A673 (cell line): ENCODE results near the gene BABAM1. TPM values are rescaled to one million over a fixed set of nuclear protein-coding genes. Genes with fewer than 3 reads are reported as not detected.

Experiments
- BruUV-seq: library from RNA; stranded (reverse); fragments of 400-500 nt; replicated peaks from 2 replicates; lab custom pipeline; 2021; lab: Mats Ljungman, UMichigan
- CTCF ChIA-PET: fragments of 300-600 bp; sonication (Branson Sonifier 250); formaldehyde crosslinking; loops from one replicate; lab custom pipeline; 2022; ENCODE audit warnings: antibody characterized with exemption; lab: Charles Lee
- POLR2A ChIA-PET: fragments of 300-600 bp; sonication (Branson Sonifier 250); formaldehyde crosslinking; loops from one replicate; lab custom pipeline; 2022; ENCODE audit warnings: antibody characterized with exemption; ENCODE audit not compliant: low non-redundant PET; lab: Charles Lee
- DNase-seq: peaks from one replicate; pipeline ENCODE4 v3.0.0-alpha.2; 2015; ENCODE audit warnings: low spot score
- H3K27ac ChIP-seq: fragments of 200-600 bp; sonication (generic); 2 replicates; pipeline ENCODE4 v1.5.1; 2016; ENCODE audit warnings: mixed run types, low read depth, mild to moderate bottlenecking, mixed read lengths, antibody characterized with exemption, low read length; ENCODE audit not compliant: poor library complexity, severe bottlenecking
- H3K27me3 ChIP-seq: fragments of 200-600 bp; sonication (generic); replicated peaks from 2 replicates; pipeline ENCODE4 v1.6.1; 2017; ENCODE audit warnings: mixed run types, low read depth, mild to moderate bottlenecking, mixed read lengths, antibody characterized with exemption, low read length; ENCODE audit not compliant: insufficient read depth, poor library complexity
- H3K36me3 ChIP-seq: fragments of 200-600 bp; sonication (generic); 2 replicates; pipeline ENCODE4 v1.6.1; 2016; ENCODE audit warnings: mixed run types, mild to moderate bottlenecking, mixed read lengths, antibody characterized with exemption, low read length; ENCODE audit not compliant: insufficient read depth, poor library complexity, severe bottlenecking
- H3K4me1 ChIP-seq: fragments of 200-600 bp; sonication (generic); 2 replicates; pipeline ENCODE4 v1.6.1; 2017; ENCODE audit warnings: mixed run types, mild to moderate bottlenecking, mixed read lengths, antibody characterized with exemption, low read length; ENCODE audit not compliant: insufficient read depth, poor library complexity, severe bottlenecking
- H3K4me3 ChIP-seq: fragments of 200-600 bp; sonication (generic); 2 replicates; pipeline ENCODE4 v1.5.1; 2016; ENCODE audit warnings: low read depth, mixed run types, mild to moderate bottlenecking, mixed read lengths, low read length; ENCODE audit not compliant: poor library complexity, severe bottlenecking
- H3K9me3 ChIP-seq: fragments of 200-600 bp; sonication (generic); 2 replicates; pipeline ENCODE4 v1.6.1; 2016; ENCODE audit warnings: mixed run types, low read depth, mild to moderate bottlenecking, mixed read lengths, antibody characterized with exemption, low read length; ENCODE audit not compliant: poor library complexity, severe bottlenecking
- EZH2 ChIP-seq: fragments of 200-600 bp; sonication (generic); IDR thresholded peaks from 2 replicates; pipeline ENCODE4 v1.6.1; 2017; ENCODE audit warnings: borderline replicate concordance, low read depth, mild to moderate bottlenecking, mixed read lengths, antibody characterized with exemption, low read length; ENCODE audit not compliant: poor library complexity, severe bottlenecking
- intact Hi-C: fragments of 100-400 bp; cut with micrococcal nuclease; formaldehyde crosslinking; loops from one replicate; pipeline ENCODE4 v1.10.0; 2022; ENCODE audit not compliant: unreplicated experiment
- total RNA-seq: library from RNA; stranded (reverse); gene quantifications from 2 replicates; pipeline ENCODE4 v1.2.3, GENCODE V29; 2021
- TF ChIP-seq, protein P1 (sequence below): fragments of 300-800, 200-600 bp; sonication (generic); conservative IDR thresholded peaks from 2 replicates; pipeline ENCODE4 v1.5.1; 2017; ENCODE audit warnings: low read depth, mild to moderate bottlenecking, antibody characterized with exemption, low read length, moderate library complexity, mixed read lengths

Gene BABAM1
- total RNA-seq, 1 experiment from 2014 or later: 147 TPM

DNA sequence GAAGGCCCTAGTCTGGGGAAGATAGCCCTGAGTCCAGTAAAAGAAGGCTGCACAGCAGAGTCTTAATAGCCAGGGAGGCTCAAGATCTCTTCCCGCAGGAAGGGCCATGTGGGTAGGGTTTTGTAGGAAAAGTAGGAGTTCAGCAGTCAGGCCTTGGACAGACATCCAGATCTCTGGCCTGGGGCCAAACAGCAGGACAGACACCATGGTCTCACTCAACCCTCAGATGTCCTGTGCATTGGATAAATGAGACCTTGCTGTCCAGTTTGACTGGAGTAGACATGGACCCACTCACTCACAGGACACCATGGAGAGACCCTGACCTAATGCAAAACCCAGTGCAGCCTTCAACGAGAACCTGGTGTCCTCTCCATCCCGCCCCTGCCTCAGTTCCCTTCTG lies 37.4 kb upstream of the BABAM1 start:
- no TSS peak for BruUV-seq
- H3K36me3 ChIP-seq: peaks cover 15% of the 10 kb centered on the region
- peaks cover 12% of the 10 kb centered on the region for H3K4me1 ChIP-seq
- no peak overlapping the region for H3K4me3 ChIP-seq
- H3K27ac ChIP-seq: no peak overlapping the region
- CTCF ChIA-PET: no interaction called here
- H3K9me3 ChIP-seq: no peaks in the 10 kb centered on the region
- TF ChIP-seq EZH2: no peak
- TF ChIP-seq, protein P1, sequence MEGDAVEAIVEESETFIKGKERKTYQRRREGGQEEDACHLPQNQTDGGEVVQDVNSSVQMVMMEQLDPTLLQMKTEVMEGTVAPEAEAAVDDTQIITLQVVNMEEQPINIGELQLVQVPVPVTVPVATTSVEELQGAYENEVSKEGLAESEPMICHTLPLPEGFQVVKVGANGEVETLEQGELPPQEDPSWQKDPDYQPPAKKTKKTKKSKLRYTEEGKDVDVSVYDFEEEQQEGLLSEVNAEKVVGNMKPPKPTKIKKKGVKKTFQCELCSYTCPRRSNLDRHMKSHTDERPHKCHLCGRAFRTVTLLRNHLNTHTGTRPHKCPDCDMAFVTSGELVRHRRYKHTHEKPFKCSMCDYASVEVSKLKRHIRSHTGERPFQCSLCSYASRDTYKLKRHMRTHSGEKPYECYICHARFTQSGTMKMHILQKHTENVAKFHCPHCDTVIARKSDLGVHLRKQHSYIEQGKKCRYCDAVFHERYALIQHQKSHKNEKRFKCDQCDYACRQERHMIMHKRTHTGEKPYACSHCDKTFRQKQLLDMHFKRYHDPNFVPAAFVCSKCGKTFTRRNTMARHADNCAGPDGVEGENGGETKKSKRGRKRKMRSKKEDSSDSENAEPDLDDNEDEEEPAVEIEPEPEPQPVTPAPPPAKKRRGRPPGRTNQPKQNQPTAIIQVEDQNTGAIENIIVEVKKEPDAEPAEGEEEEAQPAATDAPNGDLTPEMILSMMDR: no peak
- no peaks in the 10 kb centered on the region for H3K27me3 ChIP-seq
- intact Hi-C loops: no loop called here
- no peak for DNase-seq
- POLR2A ChIA-PET: interaction anchor here (0.6 kb wide), 1 partner anchor 282 kb away, joined by 4 read pairs; no protein-coding TSS in a partner anchor

DNA sequence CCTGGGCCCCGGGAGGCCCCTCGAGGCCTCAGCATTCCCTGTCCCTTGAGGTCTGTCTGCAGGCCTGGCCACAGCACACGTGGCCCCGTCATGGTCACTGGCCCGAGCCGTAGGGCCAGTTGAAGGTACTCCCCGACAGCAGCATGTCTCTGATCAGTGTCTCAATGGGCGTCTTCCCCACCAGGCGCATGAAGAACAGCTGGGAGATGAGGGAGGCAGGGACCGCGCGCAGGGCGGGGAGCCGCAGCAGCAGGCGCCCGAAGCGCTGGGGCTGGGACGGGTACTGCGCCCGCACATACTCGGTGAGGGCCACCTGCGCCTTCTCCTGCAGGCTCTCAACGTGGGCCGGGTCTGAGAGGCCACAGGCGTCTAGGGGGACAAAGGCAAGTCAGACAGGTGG lies 35.0 kb upstream of the BABAM1 start:
- no peak for DNase-seq
- BruUV-seq: no TSS peak
- TF ChIP-seq, protein P1: no peak
- no peak for TF ChIP-seq EZH2
- Histone ChIP-seq H3K9me3 (no peaks in the 10 kb centered on the region), H3K27me3 (no peaks in the 10 kb centered on the region), H3K27ac (no peak overlapping the region), H3K36me3 (peaks cover 15% of the 10 kb centered on the region), H3K4me1 (peaks cover 19% of the 10 kb centered on the region), H3K4me3 (no peak overlapping the region)
- CTCF ChIA-PET: no interaction called here
- intact Hi-C loops: no loop called here
- POLR2A ChIA-PET: no interaction called here

DNA sequence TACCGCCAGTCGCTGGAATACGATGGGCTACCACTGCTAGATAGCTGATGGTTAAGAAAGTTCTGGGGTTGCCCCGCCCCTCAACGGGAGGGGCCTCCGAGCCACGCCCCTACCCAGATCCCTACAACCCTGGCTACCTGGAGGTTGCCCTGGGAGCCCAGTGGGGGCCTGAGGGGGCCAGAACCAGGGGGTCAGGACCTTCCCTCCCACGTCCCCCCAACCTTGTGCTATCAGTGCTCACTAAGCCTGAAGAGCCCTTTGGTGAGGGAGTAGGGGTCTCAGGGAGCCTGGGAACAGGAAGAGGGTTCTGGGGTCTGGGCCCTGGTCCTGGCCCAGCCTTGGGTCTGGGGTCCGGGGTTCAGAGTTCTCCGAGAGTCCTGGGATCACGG lies 32.3 kb upstream of the BABAM1 start:
- peak; percentile 69 for DNase-seq

More for the DNA sequence above, 32.3 kb upstream of the BABAM1 start:
- no peaks in the 10 kb centered on the region for H3K9me3 ChIP-seq
- H3K36me3 ChIP-seq: peaks cover 15% of the 10 kb centered on the region
- CTCF ChIA-PET: interaction anchor here (0.6 to 1.0 kb wide), 2 partner anchors 462 to 520 kb away, joined by 3 to 4 read pairs; no protein-coding TSS in a partner anchor
- no peak for TF ChIP-seq EZH2
- TF ChIP-seq, protein P1: no peak
- H3K27ac ChIP-seq: peak overlapping the region; percentile 88
- intact Hi-C loops: no loop called here
- H3K4me1 ChIP-seq: peaks cover 19% of the 10 kb centered on the region
- no peaks in the 10 kb centered on the region for H3K27me3 ChIP-seq
- H3K4me3 ChIP-seq: peak overlapping the region; percentile 74
- POLR2A ChIA-PET: interaction anchor here (0.6 kb wide), 1 partner anchor 119 kb away, joined by 14 read pairs; no protein-coding TSS in a partner anchor
- BruUV-seq: no TSS peak
